Psoas muscle (tissue), 8 donors: ENCODE measurements around the gene KCNIP3. TPM values are rescaled to one million over a fixed set of nuclear protein-coding genes. Genes with fewer than 3 reads are reported as not detected.

Experiments used
- ATAC-seq, 4 donors: fragments of 200-7000 bp; cut with Tn5 transposase; one replicate each; pipeline ENCODE4 v1.9.1; 2020; ENCODE audit warnings: moderate library complexity in 3 of 4, mild to moderate bottlenecking in 2 of 4
- DNase-seq, 2 donors: peaks; one replicate each; pipeline ENCODE4 v3.0.0-alpha.2; 2020
- H3K27ac ChIP-seq: fragments of 200-600 bp; one replicate; pipeline ENCODE4 v1.8.0; 2022
- H3K27me3 ChIP-seq, 3 donors: fragments of 200-600 bp in 1 of 3; one replicate each; pipeline versions ENCODE4 v1.6.1 to v1.8.0; 2013 to 2022; ENCODE audit warnings: low read length in 2 of 3, mild to moderate bottlenecking in 2 of 3, moderate library complexity in 1 of 3; ENCODE audit not compliant: insufficient read depth in 3 of 3
- H3K36me3 ChIP-seq, 2 donors: fragments of 200-600 bp in 1 of 2; one replicate each; pipeline versions ENCODE4 v1.6.1 to v1.8.0; 2013 to 2022; ENCODE audit warnings: low read depth in 1 of 2, mild to moderate bottlenecking in 1 of 2, moderate library complexity in 1 of 2; ENCODE audit not compliant: insufficient read depth in 1 of 2
- H3K4me1 ChIP-seq: fragments of 200-600 bp; one replicate; pipeline ENCODE4 v1.8.0; 2022
- H3K4me3 ChIP-seq: fragments of 200-600 bp; one replicate; pipeline ENCODE4 v1.8.0; 2022; ENCODE audit warnings: mild to moderate bottlenecking
- H3K9me3 ChIP-seq: fragments of 200-600 bp; one replicate; pipeline ENCODE4 v1.8.0; 2022
- WGBS, 3 donors: extraction: QIAGEN DNeasy Blood & Tissue Kit; methylation state at CpG; one replicate each; pipeline versions ENCODE4 v1.1.6 to v1.1.7; 2013; 5-methylcytosine and 5-hydroxymethylcytosine counted together
- intact Hi-C, 2 donors: fragments of 100-400 bp; cut with DNase I; formaldehyde crosslinking; loops; one replicate each; pipeline versions ENCODE4 v1.11.0 to v1.14.2; 2022
- polyA plus RNA-seq, 3 donors: library from polyadenylated mRNA; stranded (reverse); fragments of 200-250 nt; gene quantifications; one replicate each; pipeline ENCODE4 v1.2.3, GENCODE V29; 2013
- total RNA-seq, 4 donors: library from RNA; stranded (reverse); fragmentation: NEBNext Ultra II Directional in 2 of 4; extraction: Animal tissue kit (Norgen Biotek cat#: 25700) in 2 of 4; gene quantifications; one replicate each; pipeline versions ENCODE4 v1.2.1 to v1.2.4, GENCODE V29; 2021 to 2023
- TF ChIP-seq, protein P1 (sequence below): fragments of 200-600 bp; IDR thresholded peaks from one replicate; pipeline ENCODE4 v1.8.0; 2022; ENCODE audit warnings: antibody characterized with exemption
- donor health status: healthy with polysubstance abuse.
- donor health status: DM: no; HTN: no; CAD: no; lungs with moderate emphysema.
- donor health status: Bipolar disorder and iron deficiency.
- donor health status: healthy.
- donor health status: DM: yes; HTN: yes; CAD: no.
- donor health status: DM: no; HTN: no; CAD: no.
- donor health status: DM: no; HTN: no; CAD: no.
- donor health status: DM: yes; HTN: yes; CAD: no.

Gene KCNIP3
- total and polyA plus RNA-seq, 7 donors, result 0.93 to 2.0 (median 1.3) TPM

DNA sequence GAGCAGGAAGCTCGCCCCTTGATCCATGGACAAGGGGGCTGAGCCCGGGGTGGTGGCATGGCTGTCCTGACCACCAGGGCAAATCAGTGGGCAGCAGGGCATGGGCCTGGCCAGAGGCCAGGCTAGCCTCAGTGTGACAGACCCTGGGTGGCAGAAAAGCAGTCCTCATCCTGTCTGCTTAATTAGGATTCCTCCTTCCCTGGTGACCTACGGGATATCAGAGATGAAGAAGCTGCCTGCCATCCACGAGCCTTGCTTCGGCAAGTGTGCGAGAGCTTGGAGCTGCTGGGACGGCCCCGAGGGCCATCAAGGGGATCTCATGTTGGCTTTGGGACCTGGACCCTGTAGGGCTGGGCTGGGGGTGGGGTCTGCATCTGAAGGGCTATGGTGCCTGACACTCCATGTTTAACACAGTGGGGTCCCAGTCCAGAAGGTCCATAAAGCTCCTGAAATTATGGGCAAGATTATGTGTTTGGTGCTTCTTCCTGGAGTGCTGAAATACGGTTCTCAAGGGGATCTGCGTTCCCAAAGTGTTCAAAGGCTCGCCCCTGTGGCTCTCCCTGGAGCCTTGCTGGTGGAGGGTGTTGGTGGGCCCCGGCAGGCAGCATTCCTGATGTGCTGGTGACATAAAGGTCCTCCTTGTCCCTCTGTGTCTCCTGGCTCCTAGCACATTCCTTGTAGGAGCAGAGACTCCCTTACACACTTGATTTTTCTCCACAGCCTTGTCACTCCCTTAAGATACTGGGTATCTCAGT lies 52.6 kb downstream of the KCNIP3 start:
- TF ChIP-seq, protein P1, sequence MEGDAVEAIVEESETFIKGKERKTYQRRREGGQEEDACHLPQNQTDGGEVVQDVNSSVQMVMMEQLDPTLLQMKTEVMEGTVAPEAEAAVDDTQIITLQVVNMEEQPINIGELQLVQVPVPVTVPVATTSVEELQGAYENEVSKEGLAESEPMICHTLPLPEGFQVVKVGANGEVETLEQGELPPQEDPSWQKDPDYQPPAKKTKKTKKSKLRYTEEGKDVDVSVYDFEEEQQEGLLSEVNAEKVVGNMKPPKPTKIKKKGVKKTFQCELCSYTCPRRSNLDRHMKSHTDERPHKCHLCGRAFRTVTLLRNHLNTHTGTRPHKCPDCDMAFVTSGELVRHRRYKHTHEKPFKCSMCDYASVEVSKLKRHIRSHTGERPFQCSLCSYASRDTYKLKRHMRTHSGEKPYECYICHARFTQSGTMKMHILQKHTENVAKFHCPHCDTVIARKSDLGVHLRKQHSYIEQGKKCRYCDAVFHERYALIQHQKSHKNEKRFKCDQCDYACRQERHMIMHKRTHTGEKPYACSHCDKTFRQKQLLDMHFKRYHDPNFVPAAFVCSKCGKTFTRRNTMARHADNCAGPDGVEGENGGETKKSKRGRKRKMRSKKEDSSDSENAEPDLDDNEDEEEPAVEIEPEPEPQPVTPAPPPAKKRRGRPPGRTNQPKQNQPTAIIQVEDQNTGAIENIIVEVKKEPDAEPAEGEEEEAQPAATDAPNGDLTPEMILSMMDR, result no peak
- no peak overlapping the region for H3K27ac ChIP-seq
- H3K27me3 ChIP-seq, result peaks cover 0 to 18% (median 0%) of the 10 kb centered on the region in 3 donors
- no peak overlapping the region for H3K4me3 ChIP-seq
- no peak for DNase-seq
- no peak for ATAC-seq
- intact Hi-C loops, result loop anchor here in 1 of 2 donors (5.0 kb wide), 2 partner anchors 38 to 53 kb away; partner anchors contain the start of gene FAHD2A
- H3K4me1 ChIP-seq, result peaks cover 6% of the 10 kb centered on the region
- no peaks in the 10 kb centered on the region for H3K36me3 ChIP-seq
- no peaks in the 10 kb centered on the region for H3K9me3 ChIP-seq
- 80 to 84% (median 81%) methylated on average over 12 of the region's 12 CpGs for WGBS, 3 donors

DNA sequence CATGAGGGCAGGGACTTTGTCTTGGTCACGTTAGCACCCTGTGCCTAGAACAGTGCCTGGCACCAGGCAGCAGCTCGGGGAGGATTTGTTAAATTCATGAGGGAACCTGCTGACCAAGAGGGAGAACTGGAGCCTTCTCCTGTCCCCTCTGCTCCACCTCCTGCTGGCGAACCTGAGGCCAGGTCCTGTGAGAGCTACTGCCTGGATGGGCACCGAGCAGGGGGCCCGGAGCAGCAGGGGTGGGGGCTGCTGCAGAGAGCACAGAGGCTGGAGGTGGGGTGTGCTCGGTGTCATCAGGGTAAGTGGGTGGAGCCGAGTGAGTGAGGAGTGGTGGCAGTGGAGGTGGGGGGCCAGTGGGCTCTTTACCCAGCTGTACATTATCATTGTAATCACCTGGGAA lies 53.2 kb downstream of the KCNIP3 start:
- ATAC-seq (no peak), DNase-seq (no peak)
- Histone ChIP-seq H3K4me3 (no peak overlapping the region), H3K27ac (no peak overlapping the region), H3K36me3 (no peaks in the 10 kb centered on the region), H3K27me3 (peaks cover 0 to 11% (median 0%) of the 10 kb centered on the region in 3 donors), H3K9me3 (no peaks in the 10 kb centered on the region), H3K4me1 (peaks cover under 1% of the 10 kb centered on the region)
- 78 to 82% (median 80%) methylated on average over 7 of the region's 7 CpGs for WGBS, 3 donors
- TF ChIP-seq, protein P1, result no peak
- intact Hi-C loops, result no loop called here

DNA sequence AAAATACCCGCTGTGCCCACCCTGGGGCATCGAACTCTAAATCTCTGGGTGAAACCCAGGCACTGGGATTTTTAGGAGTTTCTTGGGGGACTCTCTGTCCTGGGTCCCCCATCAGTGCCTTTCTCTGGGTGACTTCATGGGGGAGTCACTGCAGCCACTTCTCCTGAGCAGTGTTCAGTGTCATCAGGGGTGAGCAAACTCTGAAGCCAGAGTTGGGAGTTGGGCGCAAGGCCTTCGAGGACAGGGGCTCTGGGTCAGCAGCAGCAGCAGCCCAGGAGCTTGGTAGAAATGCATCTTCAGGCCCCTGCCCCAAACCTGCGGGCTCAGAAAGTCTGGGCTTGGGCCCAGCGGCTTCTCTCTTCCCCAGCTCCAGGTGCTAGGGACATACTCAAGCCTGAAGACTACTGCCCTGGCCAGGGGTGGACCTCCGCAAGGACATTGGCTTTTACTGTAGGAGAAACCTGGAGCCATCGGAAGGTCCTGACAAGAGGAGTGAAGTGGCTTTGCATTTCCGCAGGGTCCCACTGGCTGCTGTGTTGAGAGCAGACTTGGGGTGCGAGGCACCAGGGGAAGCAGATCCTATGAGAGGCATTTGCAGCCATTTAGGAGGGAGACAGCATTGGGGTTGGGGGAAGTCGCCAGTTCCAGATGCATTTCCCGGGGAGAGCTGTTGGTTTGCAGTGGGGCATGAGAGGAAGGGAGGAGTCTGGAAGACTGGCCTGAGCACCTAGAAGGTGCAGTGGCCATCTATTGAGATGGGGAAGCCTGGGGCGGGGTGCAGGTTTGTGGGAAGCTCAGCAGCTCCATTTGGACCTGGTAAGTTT lies 53.8 kb downstream of the KCNIP3 start:
- H3K4me3 ChIP-seq, result no peak overlapping the region
- H3K9me3 ChIP-seq, result no peaks in the 10 kb centered on the region
- ATAC-seq, result no peak
- peaks cover 0 to 11% (median 0%) of the 10 kb centered on the region in 3 donors for H3K27me3 ChIP-seq
- H3K27ac ChIP-seq, result no peak overlapping the region
- DNase-seq, result peak in 1 of 2 donors; percentile 23
- TF ChIP-seq, protein P1, result no peak
- H3K36me3 ChIP-seq, result no peaks in the 10 kb centered on the region
- no peaks in the 10 kb centered on the region for H3K4me1 ChIP-seq
- intact Hi-C loops, result no loop called here
- WGBS, 3 donors, result 85 to 87% (median 85%) methylated on average over 13 of the region's 13 CpGs

DNA sequence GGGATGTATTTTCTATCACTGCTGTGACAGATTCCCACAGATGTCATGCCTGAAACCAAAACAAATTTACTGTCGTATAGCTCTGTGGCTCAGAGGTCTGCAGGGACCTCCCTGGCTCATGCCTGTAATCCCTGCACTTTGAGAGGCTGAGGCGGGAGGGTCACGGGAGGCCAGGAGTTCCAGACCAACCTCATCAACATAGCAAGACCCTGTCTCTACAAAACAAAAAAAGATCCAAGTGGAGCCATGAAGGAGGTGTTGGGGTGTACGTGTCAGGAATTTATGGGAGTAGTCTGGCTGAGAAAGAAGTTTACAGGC lies 54.4 kb downstream of the KCNIP3 start:
- DNase-seq, result no peak
- H3K4me3 ChIP-seq, result no peak overlapping the region
- intact Hi-C loops, result no loop called here
- peaks cover 0 to 11% (median 0%) of the 10 kb centered on the region in 3 donors for H3K27me3 ChIP-seq
- H3K4me1 ChIP-seq, result no peaks in the 10 kb centered on the region
- TF ChIP-seq, protein P1, result no peak
- ATAC-seq, result no peak
- no peaks in the 10 kb centered on the region for H3K36me3 ChIP-seq
- 69 to 78% (median 73%) methylated on average over 4 of the region's 4 CpGs for WGBS, 3 donors
- no peak overlapping the region for H3K27ac ChIP-seq
- no peaks in the 10 kb centered on the region for H3K9me3 ChIP-seq
